K562 (cell line): ENCODE results near the gene RALB.

Experiments used
- NBN ChIP-seq: fragments of 450-650 bp; IDR thresholded peaks from 2 replicates; pipeline ENCODE4 v1.6.1; 2016; ENCODE audit warnings: low read depth, mild to moderate bottlenecking
- POLR2A ChIP-seq: fragments of 450-650 bp; conservative IDR thresholded peaks from 2 replicates; pipeline ENCODE4 v1.6.1; 2016
- RNF2 ChIP-seq: sonication (generic); IDR thresholded peaks from 2 replicates; pipeline ENCODE4 v1.6.1; 2016
- TCF7L2 ChIP-seq: fragments of 150-350 bp; IDR thresholded peaks from 2 replicates; pipeline ENCODE4 v1.6.1; 2016; ENCODE audit warnings: low read depth, mild to moderate bottlenecking, low read length, moderate library complexity
- ZBED1 ChIP-seq: IDR thresholded peaks from 2 replicates; pipeline ENCODE4 v1.6.1; 2014
- TF ChIP-seq, protein P1 (sequence below): sonication (generic); formaldehyde crosslinking; IDR thresholded peaks from 2 replicates; pipeline ENCODE4 v1.5.0; 2020; ENCODE audit warnings: missing genetic modification reagents
- TF ChIP-seq, protein P2 (sequence below), 3 experiments: IDR thresholded peaks in 2 of 3; conservative IDR thresholded peaks in 1 of 3; 2 replicates each; pipeline ENCODE4 v1.5.1; 2011 to 2012; ENCODE audit warnings: low read length in 3 of 3, mild to moderate bottlenecking in 3 of 3, control low read depth in 2 of 3, improper control_type of control experiment in 1 of 3, inconsistent platforms in 1 of 3, low read depth in 1 of 3, mixed read lengths in 1 of 3, moderate library complexity in 1 of 3; ENCODE audit not compliant: insufficient read depth in 2 of 3
- TF ChIP-seq, protein P3 (sequence below): fragments of 200-800 bp; sonication (Bioruptor generic); IDR thresholded peaks from 2 replicates; pipeline ENCODE4 v1.6.1; 2017; ENCODE audit warnings: missing genetic modification characterization, missing compliant biosample characterization

DNA sequence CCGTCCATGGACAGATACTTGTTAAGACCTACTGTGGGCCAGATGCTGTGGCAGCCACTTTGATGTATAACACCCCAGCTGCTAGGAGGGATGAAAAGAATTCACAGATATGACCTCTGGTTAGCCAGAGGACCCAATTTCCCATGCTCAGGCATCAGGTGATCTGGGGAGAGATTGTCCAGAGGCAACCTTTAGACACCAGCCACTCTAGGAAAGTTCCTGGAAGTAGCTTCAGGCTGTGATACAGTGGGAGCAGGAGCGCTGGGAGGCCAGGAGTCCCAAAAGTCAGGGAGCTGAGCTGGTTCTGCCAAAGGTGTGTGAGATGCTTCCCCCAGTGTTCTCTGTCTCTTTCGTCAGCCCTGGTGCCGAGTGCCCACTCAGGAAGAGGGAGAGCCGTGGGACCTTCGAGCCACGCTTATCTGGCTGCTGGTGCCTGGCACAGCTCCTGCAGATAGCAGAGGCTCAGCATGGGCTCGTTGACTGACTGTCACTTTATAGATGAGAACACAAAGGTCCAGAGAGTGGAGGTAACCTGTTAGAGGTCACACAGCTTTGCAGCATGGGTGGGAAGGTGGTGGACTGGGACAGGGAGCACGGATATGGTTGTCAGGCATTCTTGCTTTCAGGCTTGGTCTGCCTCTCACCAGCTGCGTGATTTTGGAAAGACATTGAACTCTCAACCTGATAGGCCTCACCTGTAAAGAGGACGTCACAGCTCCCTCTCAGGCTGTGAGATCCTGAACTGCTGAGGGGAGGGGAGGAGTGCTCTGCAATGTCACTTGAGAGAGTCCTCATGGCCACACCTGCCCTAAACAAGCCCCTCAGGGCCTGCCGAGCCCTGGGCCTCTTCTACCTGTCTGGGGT is 7.8 kb upstream of the RALB start:
- no peak for TF ChIP-seq ZBED1
- TF ChIP-seq, protein P1, sequence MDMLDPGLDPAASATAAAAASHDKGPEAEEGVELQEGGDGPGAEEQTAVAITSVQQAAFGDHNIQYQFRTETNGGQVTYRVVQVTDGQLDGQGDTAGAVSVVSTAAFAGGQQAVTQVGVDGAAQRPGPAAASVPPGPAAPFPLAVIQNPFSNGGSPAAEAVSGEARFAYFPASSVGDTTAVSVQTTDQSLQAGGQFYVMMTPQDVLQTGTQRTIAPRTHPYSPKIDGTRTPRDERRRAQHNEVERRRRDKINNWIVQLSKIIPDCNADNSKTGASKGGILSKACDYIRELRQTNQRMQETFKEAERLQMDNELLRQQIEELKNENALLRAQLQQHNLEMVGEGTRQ (CRISPR knock-in tag): no peak
- TF ChIP-seq, protein P2, sequence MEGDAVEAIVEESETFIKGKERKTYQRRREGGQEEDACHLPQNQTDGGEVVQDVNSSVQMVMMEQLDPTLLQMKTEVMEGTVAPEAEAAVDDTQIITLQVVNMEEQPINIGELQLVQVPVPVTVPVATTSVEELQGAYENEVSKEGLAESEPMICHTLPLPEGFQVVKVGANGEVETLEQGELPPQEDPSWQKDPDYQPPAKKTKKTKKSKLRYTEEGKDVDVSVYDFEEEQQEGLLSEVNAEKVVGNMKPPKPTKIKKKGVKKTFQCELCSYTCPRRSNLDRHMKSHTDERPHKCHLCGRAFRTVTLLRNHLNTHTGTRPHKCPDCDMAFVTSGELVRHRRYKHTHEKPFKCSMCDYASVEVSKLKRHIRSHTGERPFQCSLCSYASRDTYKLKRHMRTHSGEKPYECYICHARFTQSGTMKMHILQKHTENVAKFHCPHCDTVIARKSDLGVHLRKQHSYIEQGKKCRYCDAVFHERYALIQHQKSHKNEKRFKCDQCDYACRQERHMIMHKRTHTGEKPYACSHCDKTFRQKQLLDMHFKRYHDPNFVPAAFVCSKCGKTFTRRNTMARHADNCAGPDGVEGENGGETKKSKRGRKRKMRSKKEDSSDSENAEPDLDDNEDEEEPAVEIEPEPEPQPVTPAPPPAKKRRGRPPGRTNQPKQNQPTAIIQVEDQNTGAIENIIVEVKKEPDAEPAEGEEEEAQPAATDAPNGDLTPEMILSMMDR (IDR thresholded peaks at IDR 0.05 in 2 of 3, conservative IDR thresholded peaks at IDR 0.05 in 1 of 3; ENCODE audit: insufficient read depth in 2 of 3, low read depth in 1 of 3, low read length in 3 of 3): no peak
- TF ChIP-seq, protein P3, sequence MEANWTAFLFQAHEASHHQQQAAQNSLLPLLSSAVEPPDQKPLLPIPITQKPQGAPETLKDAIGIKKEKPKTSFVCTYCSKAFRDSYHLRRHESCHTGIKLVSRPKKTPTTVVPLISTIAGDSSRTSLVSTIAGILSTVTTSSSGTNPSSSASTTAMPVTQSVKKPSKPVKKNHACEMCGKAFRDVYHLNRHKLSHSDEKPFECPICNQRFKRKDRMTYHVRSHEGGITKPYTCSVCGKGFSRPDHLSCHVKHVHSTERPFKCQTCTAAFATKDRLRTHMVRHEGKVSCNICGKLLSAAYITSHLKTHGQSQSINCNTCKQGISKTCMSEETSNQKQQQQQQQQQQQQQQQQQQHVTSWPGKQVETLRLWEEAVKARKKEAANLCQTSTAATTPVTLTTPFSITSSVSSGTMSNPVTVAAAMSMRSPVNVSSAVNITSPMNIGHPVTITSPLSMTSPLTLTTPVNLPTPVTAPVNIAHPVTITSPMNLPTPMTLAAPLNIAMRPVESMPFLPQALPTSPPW (CRISPR knock-in tag): no peak
- no peak for TF ChIP-seq RNF2
- no peak for TF ChIP-seq POLR2A
- no peak for TF ChIP-seq NBN
- TF ChIP-seq TCF7L2: no peak
